Adrenal gland (tissue), 12 donors: ENCODE data around the gene UBE2E3. TPM values are rescaled to one million over a fixed set of nuclear protein-coding genes. Genes with fewer than 3 reads are reported as not detected.
"Not testable (repeated sequence)": the region's sequence is repeated elsewhere in the genome, so short reads cannot be mapped to it uniquely, and the experiment has no call there.

Source experiments
- DNase-seq, 7 donors: peaks; one replicate each; pipeline ENCODE4 v3.0.0-alpha.2; 2019 to 2020
- H3K27ac ChIP-seq, 5 donors: fragments of 200-600 bp; sonication (generic) in 4 of 5; 1 replicate in 3 of 5; 2 replicates in 2 of 5; pipeline versions ENCODE4 v1.5.1 to v1.8.0; 2016 to 2020; ENCODE audit warnings: mild to moderate bottlenecking in 1 of 5
- H3K27me3 ChIP-seq: fragments of 200-600 bp; 2 replicates; pipeline ENCODE4 v1.8.0; 2021
- H3K36me3 ChIP-seq, 2 donors: fragments of 200-600 bp; replicated peaks in 1 of 2; 1 replicate in 1 of 2; 2 replicates in 1 of 2; pipeline versions ENCODE4 v1.5.1 to v1.8.0; 2018 to 2022
- H3K4me1 ChIP-seq, 2 donors: fragments of 200-600 bp; replicated peaks in 1 of 2; 1 replicate in 1 of 2; 2 replicates in 1 of 2; pipeline versions ENCODE4 v1.5.1 to v1.8.0; 2018 to 2021
- H3K4me3 ChIP-seq, 4 donors: fragments of 200-600 bp; sonication (generic) in 3 of 4; one replicate each; pipeline ENCODE4 v1.5.1; 2016 to 2018
- H3K9me3 ChIP-seq, 3 donors: fragments of 200-600 bp; sonication (generic) in 1 of 3; replicated peaks in 1 of 3; 1 replicate in 2 of 3; 2 replicates in 1 of 3; pipeline versions ENCODE4 v1.5.1 to v1.8.0; 2016 to 2021
- CTCF ChIP-seq, 6 experiments: fragments of 450-650 bp in 4 of 6; fragments of 200-600 bp in 2 of 6; sonication (generic) in 1 of 6; IDR thresholded peaks; 1 replicate in 5 of 6; 2 replicates in 1 of 6; pipeline versions ENCODE4 v1.5.1 to v1.8.0; 2016 to 2021; ENCODE audit warnings: antibody characterized with exemption in 6 of 6, mild to moderate bottlenecking in 2 of 6, moderate library complexity in 1 of 6
- POLR2A ChIP-seq, 2 donors: fragments of 450-650 bp; IDR thresholded peaks; one replicate each; pipeline ENCODE4 v1.6.1; 2017; ENCODE audit warnings: antibody characterized with exemption in 2 of 2, mild to moderate bottlenecking in 2 of 2, moderate library complexity in 1 of 2
- WGBS, 4 donors: extraction: QIAGEN DNeasy Blood & Tissue Kit in 2 of 4; methylation state at CpG; one replicate each; pipeline versions ENCODE4 v1.1.5 to v1.1.7; 2013 to 2017; 5-methylcytosine and 5-hydroxymethylcytosine counted together
- intact Hi-C, 2 donors: fragments of 100-400 bp; cut with DNase I; formaldehyde crosslinking; loops; one replicate each; pipeline versions ENCODE4 v1.14.1 to v1.15.0; 2022 to 2023
- polyA plus RNA-seq, 3 donors: library from polyadenylated mRNA; stranded (reverse); fragments of 200-250 nt in 2 of 3; fragments of 350-450 nt in 1 of 3; fragmentation: Illumina TruSeq in 1 of 3; extraction: RNeasy Lipid Tissue Mini Kit (QIAGEN cat#74804) in 1 of 3; gene quantifications; one replicate each; pipeline ENCODE4 v1.2.3, GENCODE V29; 2013 to 2014
- total RNA-seq, 9 donors: library from RNA; depleted of rRNA in 4 of 9; stranded (reverse); fragments of >200 nt in 4 of 9; fragments of 120-200 nt in 1 of 9; fragmentation: NEBNext Ultra II Directional in 1 of 9; extraction: Animal tissue kit (Norgen Biotek cat#: 25700) in 1 of 9; gene quantifications; one replicate each; pipeline versions ENCODE4 v1.1.0 to v1.2.4, GENCODE V29; 2013 to 2023
- donor health status: healthy with polysubstance abuse.
- donor health status: Bipolar disorder and iron deficiency.
- donor health status: DM: yes; HTN: yes; CAD: no.
- donor health status: DM: no; HTN: no; CAD: no.
- donor health status: DM: no; HTN: no; CAD: no.
- donor health status: DM: yes; HTN: yes; CAD: no.

UBE2E3 gene
- total and polyA plus RNA-seq, 12 donors, result 30.8 to 87.1 (median 51.0) TPM

- TF ChIP-seq POLR2A (IDR thresholded peaks at IDR 0.05), result no peak
- TF ChIP-seq CTCF (IDR thresholded peaks at IDR 0.05), result no peak
- no peaks in the 10 kb centered on the region for H3K36me3 ChIP-seq
- intact Hi-C loops, result no loop called here
- no peak overlapping the region for H3K27ac ChIP-seq
- H3K27me3 ChIP-seq, result no peaks in the 10 kb centered on the region
- no peaks in the 10 kb centered on the region for H3K9me3 ChIP-seq
- no peak overlapping the region for H3K4me3 ChIP-seq
- no peaks in the 10 kb centered on the region for H3K4me1 ChIP-seq
- DNase-seq, result no peak
- WGBS, 4 donors, result 62 to 82% (median 67%) methylated on average over 1 of the region's 1 CpG
Measured at GRCh38 chr2:180934911-180935310, 45.5 kb upstream of the UBE2E3 start.

- H3K4me1 ChIP-seq, H3K4me3 ChIP-seq, intact Hi-C loops, H3K27ac ChIP-seq, DNase-seq, H3K9me3 ChIP-seq, H3K36me3 ChIP-seq, H3K27me3 ChIP-seq: not testable (repeated sequence)
- WGBS, 4 donors, result 53 to 68% (median 56%) methylated on average over 3 of the region's 3 CpGs
Measured at GRCh38 chr2:180937480-180937879, 42.9 kb upstream of the UBE2E3 start.

- no peaks in the 10 kb centered on the region for H3K36me3 ChIP-seq
- no peak overlapping the region for H3K27ac ChIP-seq
- no peak for TF ChIP-seq POLR2A (IDR thresholded peaks at IDR 0.05)
- H3K4me3 ChIP-seq, result no peak overlapping the region
- H3K9me3 ChIP-seq, result no peaks in the 10 kb centered on the region
- H3K4me1 ChIP-seq, result no peaks in the 10 kb centered on the region
- no peak for DNase-seq
- intact Hi-C loops, result no loop called here
- H3K27me3 ChIP-seq, result no peaks in the 10 kb centered on the region
Measured at GRCh38 chr2:180938451-180938850, 42.0 kb upstream of the UBE2E3 start.

GRCh38 chr2:180943275-180943674 lies 37.1 kb upstream of the UBE2E3 start:
- no peak overlapping the region for H3K4me3 ChIP-seq

GRCh38 chr2:180944372-180944771 lies 36.0 kb upstream of the UBE2E3 start:
- 75 to 78% (median 76%) methylated on average over 3 of the region's 3 CpGs for WGBS, 4 donors
- no peak for TF ChIP-seq POLR2A (IDR thresholded peaks at IDR 0.05)
- H3K27me3 ChIP-seq, result no peaks in the 10 kb centered on the region
- H3K4me1 ChIP-seq, result no peaks in the 10 kb centered on the region
- no peaks in the 10 kb centered on the region for H3K9me3 ChIP-seq
- H3K4me3 ChIP-seq, result no peak overlapping the region
- H3K27ac ChIP-seq, result no peak overlapping the region
- intact Hi-C loops, result no loop called here
- no peak for DNase-seq
- no peaks in the 10 kb centered on the region for H3K36me3 ChIP-seq

More at GRCh38 chr2:180943275-180943674, 37.1 kb upstream of the UBE2E3 start:
- TF ChIP-seq CTCF (IDR thresholded peaks at IDR 0.05) (no peak), POLR2A (IDR thresholded peaks at IDR 0.05) (no peak)
- no peak for DNase-seq
- WGBS, 4 donors, result 70 to 84% (median 76%) methylated on average over 1 of the region's 1 CpG
- Histone ChIP-seq H3K9me3 (no peaks in the 10 kb centered on the region), H3K36me3 (no peaks in the 10 kb centered on the region), H3K4me1 (no peaks in the 10 kb centered on the region), H3K27me3 (no peaks in the 10 kb centered on the region), H3K27ac (no peak overlapping the region)
- intact Hi-C loops, result no loop called here

- intact Hi-C loops, result no loop called here
- TF ChIP-seq CTCF (IDR thresholded peaks at IDR 0.05), result no peak
- TF ChIP-seq POLR2A (IDR thresholded peaks at IDR 0.05), result no peak
- H3K36me3 ChIP-seq, result no peaks in the 10 kb centered on the region
- no peaks in the 10 kb centered on the region for H3K27me3 ChIP-seq
- WGBS, 4 donors, result 67 to 76% (median 72%) methylated on average over 1 of the region's 1 CpG
- no peaks in the 10 kb centered on the region for H3K4me1 ChIP-seq
- no peak overlapping the region for H3K27ac ChIP-seq
- no peaks in the 10 kb centered on the region for H3K9me3 ChIP-seq
- no peak overlapping the region for H3K4me3 ChIP-seq
- no peak for DNase-seq
Measured at GRCh38 chr2:180947208-180947689, 33.2 kb upstream of the UBE2E3 start.
